G401 (cell line): Measurements from ENCODE around the gene HDAC10. TPM values are rescaled to one million over a fixed set of nuclear protein-coding genes. Genes with fewer than 3 reads are reported as not detected.

ENCODE experiments used
- DNase-seq: peaks from one replicate; pipeline ENCODE4 v3.0.0-alpha.2; 2015; ENCODE audit warnings: low spot score
- in situ Hi-C: cut with HindIII; loops from 2 replicates; pipeline ENCODE4 v1.10.0; 2016; ENCODE audit warnings: low sequenced_read_pairs, mixed read lengths
- total RNA-seq: library from RNA; depleted of rRNA; stranded (reverse); fragments of >200 nt; shearing (Covaris generic); gene quantifications from 2 replicates; pipeline ENCODE4 v1.2.3, GENCODE V29; 2014; rRNA removed

HDAC10 gene
- total RNA-seq, 1 experiment from 2014 or later, result 28.5 TPM

DNA sequence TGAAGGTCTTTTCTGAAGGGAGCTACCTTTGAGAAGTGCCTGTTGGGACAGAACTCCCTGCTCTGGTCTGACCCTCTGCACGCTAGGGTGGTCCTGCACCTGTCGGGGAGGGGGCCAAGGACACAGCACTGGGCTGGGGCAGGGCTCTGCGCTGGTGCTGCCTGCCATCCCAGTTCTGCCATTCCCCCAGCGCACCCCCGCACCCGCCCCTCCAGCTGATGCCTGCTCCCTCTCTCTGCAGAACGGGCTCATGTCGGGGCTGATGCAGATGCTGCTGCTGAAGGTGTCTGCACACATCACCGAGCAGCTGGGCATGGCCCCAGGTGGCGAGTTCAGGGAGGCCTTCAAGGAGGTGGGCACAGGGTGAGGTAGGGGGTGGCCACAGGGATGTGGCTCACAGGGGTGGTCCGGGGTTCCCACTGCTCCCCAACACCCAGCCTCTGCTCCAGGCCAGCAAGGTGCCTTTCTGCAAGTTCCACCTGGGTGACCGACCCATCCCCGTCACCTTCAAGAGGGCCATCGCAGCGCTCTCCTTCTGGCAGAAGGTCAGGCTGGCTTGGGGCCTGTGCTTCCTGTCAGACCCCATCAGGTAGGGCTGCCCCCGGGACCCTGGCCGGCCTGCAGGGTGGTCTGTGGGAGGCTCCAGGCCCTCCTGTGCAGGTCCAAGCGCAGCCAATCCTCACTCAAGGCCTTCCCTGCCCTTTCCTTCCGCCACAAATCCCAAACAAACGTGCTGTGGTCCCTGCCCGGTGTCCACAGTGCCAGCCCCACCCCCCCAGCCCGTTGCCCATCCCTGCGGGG, 53.9 kb downstream of the HDAC10 start:
- DNase-seq, result no peak
- in situ Hi-C loops, result no loop called here

DNA sequence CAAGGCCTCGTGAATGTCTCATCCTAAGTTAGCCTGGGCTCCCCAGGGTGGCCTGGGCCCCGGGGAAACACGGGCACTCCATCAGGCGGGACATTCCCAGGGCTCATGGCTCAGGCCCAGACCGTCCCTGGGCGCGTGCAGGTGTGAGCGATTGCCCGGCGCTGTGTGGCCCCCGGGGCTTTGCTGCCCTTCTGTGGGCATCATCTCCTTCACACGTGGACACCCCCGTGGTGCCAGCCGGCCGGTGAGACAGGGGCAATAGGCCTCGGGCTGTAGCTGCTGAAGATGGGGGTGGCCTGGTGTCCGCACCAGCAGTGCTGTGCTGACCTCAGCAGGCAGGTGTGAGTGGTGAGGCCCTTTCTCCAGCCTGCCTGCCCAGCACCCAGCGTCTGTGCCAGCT, 54.8 kb downstream of the HDAC10 start:
- in situ Hi-C loops, result no loop called here
- DNase-seq, result no peak

Other genes starting within 250 kb of the HDAC10 start
- gene IL17REL, start 238.5 kb downstream of the HDAC10 start, total RNA-seq, result not detected in 2 replicates
- not detected in 2 replicates for gene TTLL8, start 193.0 kb downstream of the HDAC10 start, total RNA-seq
- not detected in 2 replicates for gene MLC1, start 165.8 kb downstream of the HDAC10 start, total RNA-seq
- gene MOV10L1, start 161.3 kb downstream of the HDAC10 start, total RNA-seq, result not detected in 2 replicates
- gene PANX2, start 80.5 kb downstream of the HDAC10 start, total RNA-seq, result 0.62 and 1.4 TPM in 2 replicates
- 73.9 and 83.5 TPM in 2 replicates for gene TRABD, start 65.4 kb downstream of the HDAC10 start, total RNA-seq
- gene SELENOO, start 50.3 kb downstream of the HDAC10 start, total RNA-seq, result 25.5 and 40.7 TPM in 2 replicates
- 15.1 and 17.0 TPM in 2 replicates for gene TUBGCP6, start 6.2 kb downstream of the HDAC10 start, total RNA-seq
- gene MAPK12, start 10.4 kb upstream of the HDAC10 start, total RNA-seq, result 155 and 158 TPM in 2 replicates
- gene MAPK11, start 19.1 kb upstream of the HDAC10 start, total RNA-seq, result 21.3 and 21.5 TPM in 2 replicates
- 93.4 and 100 TPM in 2 replicates for gene PLXNB2, start 56.4 kb upstream of the HDAC10 start, total RNA-seq
- 0.37 and 1.0 TPM in 2 replicates for gene DENND6B, start 75.7 kb upstream of the HDAC10 start, total RNA-seq
- gene PPP6R2, start 92.1 kb upstream of the HDAC10 start, total RNA-seq, result 76.9 and 77.8 TPM in 2 replicates
- gene SBF1, start 223.8 kb upstream of the HDAC10 start, total RNA-seq, result 61.5 and 86.1 TPM in 2 replicates
- gene ADM2, start 230.3 kb upstream of the HDAC10 start, total RNA-seq, result not detected in 2 replicates
- 1.9 TPM in 1 of 2 replicates, not detected in the other for gene MIOX, start 235.6 kb upstream of the HDAC10 start, total RNA-seq